Panc1 (cell line): Measurements from ENCODE around the gene GDPD2. TPM values are rescaled to one million over a fixed set of nuclear protein-coding genes. Genes with fewer than 3 reads are reported as not detected.
"Not testable (repeated sequence)": the region's sequence is repeated elsewhere in the genome, so short reads cannot be mapped to it uniquely, and the experiment has no call there.

Experiments
- ATAC-seq: fragments of 200-7000 bp; cut with Tn5 transposase; 2 replicates; pipeline ENCODE4 v1.9.1; 2020; ENCODE audit warnings: mild to moderate bottlenecking, moderate library complexity
- BruUV-seq: library from RNA; stranded (reverse); fragments of 400-500 nt; replicated peaks from 2 replicates; lab custom pipeline; 2021; lab: Mats Ljungman, UMichigan
- CTCF ChIA-PET: fragments of 300-600 bp; sonication (Branson Sonifier 250); formaldehyde crosslinking; loops from one replicate; lab custom pipeline; 2022; ENCODE audit warnings: antibody characterized with exemption; lab: Charles Lee
- POLR2A ChIA-PET: fragments of 300-600 bp; sonication (Branson Sonifier 250); formaldehyde crosslinking; loops from one replicate; lab custom pipeline; 2022; ENCODE audit warnings: antibody characterized with exemption; lab: Charles Lee
- DNase-seq: peaks from one replicate; pipeline ENCODE4 v3.0.0-alpha.2; 2010; ENCODE audit warnings: low read depth, low spot score
- H3K27ac ChIP-seq: 2 replicates; pipeline ENCODE4 v1.5.1; 2011; ENCODE audit warnings: mild to moderate bottlenecking, low read length, inconsistent platforms
- H3K27me3 ChIP-seq: fragments of 200-500 bp; sonication (Bioruptor generic); 2 replicates; pipeline ENCODE4 v1.6.0; 2014; ENCODE audit warnings: low read length, inconsistent platforms; ENCODE audit not compliant: control insufficient read depth, insufficient read depth
- H3K36me3 ChIP-seq: fragments of 200-500 bp; sonication (Bioruptor generic); 2 replicates; pipeline ENCODE4 v1.5.1; 2014; ENCODE audit warnings: inconsistent platforms, mild to moderate bottlenecking, low read length, moderate library complexity; ENCODE audit not compliant: control insufficient read depth, insufficient read depth
- H3K4me1 ChIP-seq: 2 replicates; pipeline ENCODE4 v1.5.1; 2011; ENCODE audit warnings: inconsistent platforms, mild to moderate bottlenecking, low read length, moderate library complexity; ENCODE audit not compliant: control insufficient read depth, insufficient read depth
- H3K4me3 ChIP-seq, 2 experiments: 2 replicates each; pipeline ENCODE4 v1.5.1; 2011 to 2012; ENCODE audit warnings: low read depth in 2 of 2, low read length in 2 of 2, mild to moderate bottlenecking in 2 of 2, inconsistent platforms in 1 of 2, moderate library complexity in 1 of 2
- H3K9me3 ChIP-seq: fragments of 200-500 bp; sonication (Bioruptor generic); 2 replicates; pipeline ENCODE4 v1.5.1; 2014; ENCODE audit warnings: low read depth, mild to moderate bottlenecking, inconsistent platforms, low read length, moderate library complexity; ENCODE audit not compliant: control insufficient read depth, insufficient read depth
- CTCF ChIP-seq: fragments of 450-650 bp; IDR thresholded peaks from 2 replicates; pipeline ENCODE4 v1.5.1; 2017; ENCODE audit warnings: mild to moderate bottlenecking
- POLR2AphosphoS5 ChIP-seq: IDR thresholded peaks from 2 replicates; pipeline ENCODE4 v1.6.1; 2012; ENCODE audit warnings: mild to moderate bottlenecking, low read depth, low read length, moderate library complexity
- SIN3A ChIP-seq: IDR thresholded peaks from 2 replicates; pipeline ENCODE4 v1.6.1; 2012; ENCODE audit warnings: low read depth, mild to moderate bottlenecking, low read length, moderate library complexity, borderline replicate concordance; ENCODE audit not compliant: insufficient read depth
- TCF7L2 ChIP-seq: IDR thresholded peaks from 2 replicates; pipeline ENCODE4 v1.6.1; 2011; ENCODE audit warnings: mild to moderate bottlenecking, low read depth, low read length, inconsistent platforms
- in situ Hi-C: cut with HindIII; loops from 2 replicates; pipeline ENCODE4 v1.10.0; 2016; ENCODE audit warnings: low sequenced_read_pairs, low pct_unique_long_range_greater_than_20kb
- intact Hi-C: fragments of 100-400 bp; cut with micrococcal nuclease; formaldehyde crosslinking; loops from one replicate; pipeline ENCODE4 v1.10.0; 2022; ENCODE audit not compliant: unreplicated experiment
- total RNA-seq: library from RNA; stranded (reverse); gene quantifications from one replicate; pipeline ENCODE4 v1.2.1, GENCODE V29; 2021; ENCODE audit not compliant: unreplicated experiment
- TF ChIP-seq, protein P1 (sequence below), 2 experiments: IDR thresholded peaks; 2 replicates each; pipeline ENCODE4 v1.6.1; 2011 to 2012; ENCODE audit warnings: low read depth in 2 of 2, control low read depth in 1 of 2, low read length in 1 of 2, mild to moderate bottlenecking in 1 of 2, moderate library complexity in 1 of 2; ENCODE audit not compliant: insufficient read depth in 1 of 2

The GDPD2 gene
- total RNA-seq, 1 experiment from 2014 or later = 0.33 TPM

DNA sequence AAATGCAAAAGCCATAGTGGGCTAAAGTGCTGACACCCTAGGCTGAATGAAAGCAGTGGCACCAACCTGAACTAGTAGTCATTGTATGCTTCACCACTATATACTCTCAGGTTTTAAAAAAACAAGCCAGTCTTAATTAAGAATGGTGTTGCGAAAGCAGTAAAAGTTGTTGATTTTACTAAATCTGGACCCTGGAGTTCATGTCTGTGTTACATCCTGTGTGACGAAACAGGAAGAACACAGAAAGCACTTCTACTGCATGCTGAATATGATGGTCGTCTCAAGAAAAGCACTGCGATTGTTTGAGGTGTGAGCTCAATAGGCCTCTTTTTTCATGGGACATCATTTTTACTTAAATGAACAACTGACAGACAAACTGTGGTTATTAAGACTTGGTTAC is 24.2 kb upstream of the GDPD2 start:
- POLR2A ChIA-PET = no interaction called here
- intact Hi-C loops = no loop called here

GRCh38 chrX:70400181-70400580 is 22.9 kb upstream of the GDPD2 start:
- DNase-seq, H3K4me1 ChIP-seq, CTCF ChIA-PET, ATAC-seq, H3K9me3 ChIP-seq, intact Hi-C loops, POLR2A ChIA-PET, H3K27ac ChIP-seq, H3K4me3 ChIP-seq, H3K27me3 ChIP-seq, BruUV-seq, in situ Hi-C loops: not testable (repeated sequence)
- peaks cover 23% of the 10 kb centered on the region for H3K36me3 ChIP-seq

More for the DNA sequence above, 24.2 kb upstream of the GDPD2 start:
- no peak for TF ChIP-seq CTCF
- TF ChIP-seq, protein P1, sequence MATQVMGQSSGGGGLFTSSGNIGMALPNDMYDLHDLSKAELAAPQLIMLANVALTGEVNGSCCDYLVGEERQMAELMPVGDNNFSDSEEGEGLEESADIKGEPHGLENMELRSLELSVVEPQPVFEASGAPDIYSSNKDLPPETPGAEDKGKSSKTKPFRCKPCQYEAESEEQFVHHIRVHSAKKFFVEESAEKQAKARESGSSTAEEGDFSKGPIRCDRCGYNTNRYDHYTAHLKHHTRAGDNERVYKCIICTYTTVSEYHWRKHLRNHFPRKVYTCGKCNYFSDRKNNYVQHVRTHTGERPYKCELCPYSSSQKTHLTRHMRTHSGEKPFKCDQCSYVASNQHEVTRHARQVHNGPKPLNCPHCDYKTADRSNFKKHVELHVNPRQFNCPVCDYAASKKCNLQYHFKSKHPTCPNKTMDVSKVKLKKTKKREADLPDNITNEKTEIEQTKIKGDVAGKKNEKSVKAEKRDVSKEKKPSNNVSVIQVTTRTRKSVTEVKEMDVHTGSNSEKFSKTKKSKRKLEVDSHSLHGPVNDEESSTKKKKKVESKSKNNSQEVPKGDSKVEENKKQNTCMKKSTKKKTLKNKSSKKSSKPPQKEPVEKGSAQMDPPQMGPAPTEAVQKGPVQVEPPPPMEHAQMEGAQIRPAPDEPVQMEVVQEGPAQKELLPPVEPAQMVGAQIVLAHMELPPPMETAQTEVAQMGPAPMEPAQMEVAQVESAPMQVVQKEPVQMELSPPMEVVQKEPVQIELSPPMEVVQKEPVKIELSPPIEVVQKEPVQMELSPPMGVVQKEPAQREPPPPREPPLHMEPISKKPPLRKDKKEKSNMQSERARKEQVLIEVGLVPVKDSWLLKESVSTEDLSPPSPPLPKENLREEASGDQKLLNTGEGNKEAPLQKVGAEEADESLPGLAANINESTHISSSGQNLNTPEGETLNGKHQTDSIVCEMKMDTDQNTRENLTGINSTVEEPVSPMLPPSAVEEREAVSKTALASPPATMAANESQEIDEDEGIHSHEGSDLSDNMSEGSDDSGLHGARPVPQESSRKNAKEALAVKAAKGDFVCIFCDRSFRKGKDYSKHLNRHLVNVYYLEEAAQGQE (IDR thresholded peaks at IDR 0.05; ENCODE audit: insufficient read depth in 1 of 2, low read depth in 2 of 2, low read length in 1 of 2) = no peak
- TF ChIP-seq POLR2AphosphoS5 = no peak
- no peak for TF ChIP-seq SIN3A
- TF ChIP-seq TCF7L2 = no peak
- in situ Hi-C loops = no loop called here
- Histone ChIP-seq H3K4me1 (no peaks in the 10 kb centered on the region), H3K27ac (no peak overlapping the region), H3K4me3 (no peak overlapping the region), H3K27me3 (no peaks in the 10 kb centered on the region), H3K36me3 (peaks cover 23% of the 10 kb centered on the region), H3K9me3 (no peaks in the 10 kb centered on the region)
- ATAC-seq = no peak
- CTCF ChIA-PET = no interaction called here
- BruUV-seq = no TSS peak
- no peak for DNase-seq

DNA sequence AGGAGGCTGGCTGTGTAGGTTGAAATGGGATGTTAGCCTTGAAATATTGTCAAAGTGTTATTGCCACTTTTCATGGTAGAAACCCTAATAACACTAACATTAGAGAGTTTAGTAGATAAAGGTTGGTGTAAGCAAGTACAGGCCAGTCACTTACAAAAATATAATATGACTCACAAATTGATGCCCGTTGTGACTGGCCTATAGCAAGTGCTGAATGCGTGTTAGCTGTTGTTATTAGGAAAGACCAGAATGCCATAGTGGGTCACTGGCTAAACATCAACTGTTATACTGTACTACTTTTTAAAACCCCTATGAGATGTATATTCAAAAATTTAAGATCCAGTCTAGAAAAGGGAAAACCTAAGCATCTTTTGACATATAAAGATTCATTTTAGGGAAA is 20.4 kb upstream of the GDPD2 start:
- H3K4me1 ChIP-seq = no peaks in the 10 kb centered on the region
- POLR2A ChIA-PET = interaction anchor here (0.7 kb wide), 1 partner anchor 32 kb away, joined by 3 read pairs; no protein-coding TSS in a partner anchor
- no peaks in the 10 kb centered on the region for H3K27me3 ChIP-seq
- intact Hi-C loops (no loop called here), in situ Hi-C loops (no loop called here)
- TF ChIP-seq CTCF (no peak), POLR2AphosphoS5 (no peak), TCF7L2 (no peak), SIN3A (no peak)
- TF ChIP-seq, protein P1 (IDR thresholded peaks at IDR 0.05; ENCODE audit: insufficient read depth in 1 of 2, low read depth in 2 of 2, low read length in 1 of 2) = no peak
- no peaks in the 10 kb centered on the region for H3K9me3 ChIP-seq
- no peak overlapping the region for H3K27ac ChIP-seq
- DNase-seq (no peak), ATAC-seq (no peak)
- CTCF ChIA-PET = no interaction called here
- H3K36me3 ChIP-seq = peaks cover 21% of the 10 kb centered on the region
- no peak overlapping the region for H3K4me3 ChIP-seq
- BruUV-seq = no TSS peak
